ENCODE results near the gene LRRC25. TPM values are rescaled to one million over a fixed set of nuclear protein-coding genes. Genes with fewer than 3 reads are reported as not detected.

Gene LRRC25
- total RNA-seq, 2 donors from 2014 or later = 1.6 to 5.5 TPM

DNA sequence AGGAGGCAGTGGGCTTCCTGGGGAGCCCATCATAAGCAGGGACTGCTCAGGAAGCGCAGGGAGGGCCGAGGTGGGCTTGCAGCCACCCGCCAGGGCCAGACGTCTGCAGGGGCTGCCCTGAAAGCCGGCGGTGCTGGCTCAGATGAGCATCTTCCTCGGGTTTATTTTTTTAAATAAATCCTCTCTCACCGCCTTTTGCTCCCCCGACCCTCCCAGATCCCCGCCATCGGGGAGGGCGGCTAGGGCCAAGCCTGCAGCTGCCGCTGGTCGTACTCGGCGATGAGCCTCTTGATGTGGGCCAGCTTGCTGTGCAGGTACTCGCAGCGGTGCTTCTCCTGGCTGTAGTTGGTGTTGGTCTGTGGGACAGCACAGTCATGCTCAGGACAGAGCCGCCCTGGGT, 47.1 kb upstream of the LRRC25 start:
- TF ChIP-seq, protein P1, sequence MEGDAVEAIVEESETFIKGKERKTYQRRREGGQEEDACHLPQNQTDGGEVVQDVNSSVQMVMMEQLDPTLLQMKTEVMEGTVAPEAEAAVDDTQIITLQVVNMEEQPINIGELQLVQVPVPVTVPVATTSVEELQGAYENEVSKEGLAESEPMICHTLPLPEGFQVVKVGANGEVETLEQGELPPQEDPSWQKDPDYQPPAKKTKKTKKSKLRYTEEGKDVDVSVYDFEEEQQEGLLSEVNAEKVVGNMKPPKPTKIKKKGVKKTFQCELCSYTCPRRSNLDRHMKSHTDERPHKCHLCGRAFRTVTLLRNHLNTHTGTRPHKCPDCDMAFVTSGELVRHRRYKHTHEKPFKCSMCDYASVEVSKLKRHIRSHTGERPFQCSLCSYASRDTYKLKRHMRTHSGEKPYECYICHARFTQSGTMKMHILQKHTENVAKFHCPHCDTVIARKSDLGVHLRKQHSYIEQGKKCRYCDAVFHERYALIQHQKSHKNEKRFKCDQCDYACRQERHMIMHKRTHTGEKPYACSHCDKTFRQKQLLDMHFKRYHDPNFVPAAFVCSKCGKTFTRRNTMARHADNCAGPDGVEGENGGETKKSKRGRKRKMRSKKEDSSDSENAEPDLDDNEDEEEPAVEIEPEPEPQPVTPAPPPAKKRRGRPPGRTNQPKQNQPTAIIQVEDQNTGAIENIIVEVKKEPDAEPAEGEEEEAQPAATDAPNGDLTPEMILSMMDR (IDR thresholded peaks at IDR 0.05) = no peak
- TF ChIP-seq POLR2AphosphoS5 (IDR thresholded peaks at IDR 0.05) (no peak), POLR2A (IDR thresholded peaks at IDR 0.05) (no peak)
- peaks cover 0 to 10% of the 10 kb centered on the region in 2 donors for H3K36me3 ChIP-seq
- H3K4me1 ChIP-seq (replicated peaks) = no peaks in the 10 kb centered on the region
- no peak overlapping the region for H3K4me3 ChIP-seq
- no peak overlapping the region for H3K27ac ChIP-seq
- WGBS = 89% methylated on average over 19 of the region's 19 CpGs
- no peaks in the 10 kb centered on the region for H3K9me3 ChIP-seq
- H3K27me3 ChIP-seq (replicated peaks; ENCODE audit: insufficient read depth) = no peaks in the 10 kb centered on the region
- intact Hi-C loops (cut with DNase I) = loop anchor here (10.0 kb wide), 1 partner anchor 230 kb away; no protein-coding TSS in a partner anchor
- no peak for DNase-seq (ENCODE audit: low spot score)

GRCh38 chr19:18443831-18444230, 46.4 kb upstream of the LRRC25 start:
- TF ChIP-seq, protein P1 (IDR thresholded peaks at IDR 0.05) = no peak
- TF ChIP-seq POLR2AphosphoS5 (IDR thresholded peaks at IDR 0.05) = no peak
- TF ChIP-seq POLR2A (IDR thresholded peaks at IDR 0.05) = no peak
- intact Hi-C loops (cut with DNase I) = loop anchor here (10.0 kb wide), 1 partner anchor 231 kb away; no protein-coding TSS in a partner anchor
- H3K36me3 ChIP-seq = peaks cover 0 to 10% of the 10 kb centered on the region in 2 donors
- no peaks in the 10 kb centered on the region for H3K27me3 ChIP-seq (replicated peaks; ENCODE audit: insufficient read depth)
- DNase-seq (ENCODE audit: low spot score) = no peak
- H3K4me3 ChIP-seq = no peak overlapping the region
- no peak overlapping the region for H3K27ac ChIP-seq
- 94% methylated on average over 11 of the region's 11 CpGs for WGBS
- no peaks in the 10 kb centered on the region for H3K9me3 ChIP-seq
- no peaks in the 10 kb centered on the region for H3K4me1 ChIP-seq (replicated peaks)

- H3K4me3 ChIP-seq = no peak overlapping the region
- peaks cover 0 to 10% of the 10 kb centered on the region in 2 donors for H3K36me3 ChIP-seq
- H3K4me1 ChIP-seq (replicated peaks) = no peaks in the 10 kb centered on the region
- no peaks in the 10 kb centered on the region for H3K27me3 ChIP-seq (replicated peaks; ENCODE audit: insufficient read depth)
- DNase-seq (ENCODE audit: low spot score) = no peak
- no peaks in the 10 kb centered on the region for H3K9me3 ChIP-seq
- H3K27ac ChIP-seq = no peak overlapping the region
- intact Hi-C loops (cut with DNase I) = loop anchor here (10.0 kb wide), 1 partner anchor 231 kb away; no protein-coding TSS in a partner anchor
- WGBS = 89% methylated on average over 6 of the region's 6 CpGs
- TF ChIP-seq, protein P1 (IDR thresholded peaks at IDR 0.05) = no peak
Observed at GRCh38 chr19:18443406-18443805, 46.0 kb upstream of the LRRC25 start.

DNA sequence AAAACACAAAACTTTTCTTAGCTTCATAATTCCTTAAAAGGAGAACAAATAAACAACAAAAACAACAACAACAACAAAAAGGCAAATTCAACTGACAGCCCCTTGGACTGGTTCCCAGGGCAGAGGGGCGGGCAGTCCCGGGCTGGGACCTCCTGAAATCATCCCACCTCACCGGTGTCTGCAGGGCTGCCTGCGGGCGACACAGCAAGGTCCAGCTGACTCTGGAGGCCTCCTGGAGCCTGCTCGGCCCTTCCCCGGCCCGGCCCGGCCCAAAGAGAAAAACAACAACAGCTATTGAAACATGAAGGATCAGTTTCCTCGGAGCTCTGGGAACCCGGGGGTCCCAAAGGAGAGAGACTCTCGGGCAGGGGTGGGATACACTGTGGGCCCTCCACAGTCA, 45.5 kb upstream of the LRRC25 start:
- intact Hi-C loops (cut with DNase I) = loop anchor here (10.0 kb wide), 1 partner anchor 232 kb away; no protein-coding TSS in a partner anchor
- H3K4me1 ChIP-seq (replicated peaks) = no peaks in the 10 kb centered on the region
- DNase-seq (ENCODE audit: low spot score) = no peak
- no peaks in the 10 kb centered on the region for H3K27me3 ChIP-seq (replicated peaks; ENCODE audit: insufficient read depth)
- H3K4me3 ChIP-seq = no peak overlapping the region
- no peak overlapping the region for H3K27ac ChIP-seq
- no peaks in the 10 kb centered on the region for H3K9me3 ChIP-seq
- 86% methylated on average over 12 of the region's 12 CpGs for WGBS
- peaks cover 0 to 10% of the 10 kb centered on the region in 2 donors for H3K36me3 ChIP-seq
- TF ChIP-seq POLR2A (IDR thresholded peaks at IDR 0.05) = no peak
- TF ChIP-seq, protein P1 (IDR thresholded peaks at IDR 0.05) = no peak

Data from prostate gland (tissue), 2 donors.